ENCODE results near the gene MRAP2. TPM values are rescaled to one million over a fixed set of nuclear protein-coding genes. Genes with fewer than 3 reads are reported as not detected.

The MRAP2 gene
- total RNA-seq, 1 experiment from 2014 or later, result 2.5 TPM

DNA sequence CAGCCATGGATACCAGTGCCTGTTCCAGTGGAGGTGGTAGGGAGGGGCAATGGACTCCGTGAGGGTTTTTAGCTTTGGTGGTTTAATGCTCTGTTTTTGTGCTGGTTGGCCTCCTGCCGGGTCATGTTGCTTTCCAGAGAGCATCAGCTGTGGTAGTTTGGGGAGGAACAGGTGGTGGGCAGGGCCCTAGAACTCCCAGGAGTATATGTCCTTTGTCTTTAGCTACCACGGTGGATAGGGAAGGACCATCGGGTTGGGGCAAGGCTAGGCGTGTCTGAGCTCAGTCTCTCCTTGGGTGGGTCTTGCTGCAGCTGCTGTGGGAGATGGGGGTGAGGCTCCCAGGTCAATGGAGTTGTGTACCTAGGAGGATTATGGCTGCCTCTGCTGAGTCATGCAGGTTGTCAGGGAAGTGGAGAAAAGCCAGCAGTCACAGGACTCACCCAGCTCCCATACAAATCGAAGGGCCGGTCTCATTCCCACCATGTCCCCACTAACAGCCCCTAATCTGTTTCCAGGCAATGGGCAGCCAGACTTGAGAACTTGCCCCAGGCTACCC lies 38.9 kb downstream of the MRAP2 start:
- H3K27ac ChIP-seq (ENCODE audit: low read length), result no peak overlapping the region
- no peak for ATAC-seq
- H3K9me3 ChIP-seq (ENCODE audit: control insufficient read depth, insufficient read depth, low read depth, low read length), result no peaks in the 10 kb centered on the region
- no peak for DNase-seq (ENCODE audit: low read depth, low spot score)
- no peaks in the 10 kb centered on the region for H3K4me1 ChIP-seq (ENCODE audit: control insufficient read depth, insufficient read depth, low read length)
- BruUV-seq (replicated peaks), result no TSS peak
- ChIA-PET CTCF (no interaction called here), POLR2A (no interaction called here)
- in situ Hi-C loops (cut with HindIII; ENCODE audit: low pct_unique_long_range_greater_than_20kb, low sequenced_read_pairs) (no loop called here), intact Hi-C loops (cut with micrococcal nuclease; ENCODE audit: unreplicated experiment) (no loop called here)
- H3K4me3 ChIP-seq (ENCODE audit: low read depth in 2 of 2, low read length in 2 of 2), result no peak overlapping the region
- no peaks in the 10 kb centered on the region for H3K27me3 ChIP-seq (ENCODE audit: control insufficient read depth, insufficient read depth, low read length)
- H3K36me3 ChIP-seq (ENCODE audit: control insufficient read depth, insufficient read depth, low read length), result no peaks in the 10 kb centered on the region
- TF ChIP-seq, protein P1, sequence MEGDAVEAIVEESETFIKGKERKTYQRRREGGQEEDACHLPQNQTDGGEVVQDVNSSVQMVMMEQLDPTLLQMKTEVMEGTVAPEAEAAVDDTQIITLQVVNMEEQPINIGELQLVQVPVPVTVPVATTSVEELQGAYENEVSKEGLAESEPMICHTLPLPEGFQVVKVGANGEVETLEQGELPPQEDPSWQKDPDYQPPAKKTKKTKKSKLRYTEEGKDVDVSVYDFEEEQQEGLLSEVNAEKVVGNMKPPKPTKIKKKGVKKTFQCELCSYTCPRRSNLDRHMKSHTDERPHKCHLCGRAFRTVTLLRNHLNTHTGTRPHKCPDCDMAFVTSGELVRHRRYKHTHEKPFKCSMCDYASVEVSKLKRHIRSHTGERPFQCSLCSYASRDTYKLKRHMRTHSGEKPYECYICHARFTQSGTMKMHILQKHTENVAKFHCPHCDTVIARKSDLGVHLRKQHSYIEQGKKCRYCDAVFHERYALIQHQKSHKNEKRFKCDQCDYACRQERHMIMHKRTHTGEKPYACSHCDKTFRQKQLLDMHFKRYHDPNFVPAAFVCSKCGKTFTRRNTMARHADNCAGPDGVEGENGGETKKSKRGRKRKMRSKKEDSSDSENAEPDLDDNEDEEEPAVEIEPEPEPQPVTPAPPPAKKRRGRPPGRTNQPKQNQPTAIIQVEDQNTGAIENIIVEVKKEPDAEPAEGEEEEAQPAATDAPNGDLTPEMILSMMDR (IDR thresholded peaks at IDR 0.05), result no peak
- TF ChIP-seq POLR2AphosphoS5 (IDR thresholded peaks at IDR 0.05; ENCODE audit: low read depth, low read length) (no peak), SIN3A (IDR thresholded peaks at IDR 0.05; ENCODE audit: borderline replicate concordance, insufficient read depth, low read depth, low read length) (no peak), TCF7L2 (IDR thresholded peaks at IDR 0.05; ENCODE audit: low read depth, low read length) (no peak)
- TF ChIP-seq, protein P2, sequence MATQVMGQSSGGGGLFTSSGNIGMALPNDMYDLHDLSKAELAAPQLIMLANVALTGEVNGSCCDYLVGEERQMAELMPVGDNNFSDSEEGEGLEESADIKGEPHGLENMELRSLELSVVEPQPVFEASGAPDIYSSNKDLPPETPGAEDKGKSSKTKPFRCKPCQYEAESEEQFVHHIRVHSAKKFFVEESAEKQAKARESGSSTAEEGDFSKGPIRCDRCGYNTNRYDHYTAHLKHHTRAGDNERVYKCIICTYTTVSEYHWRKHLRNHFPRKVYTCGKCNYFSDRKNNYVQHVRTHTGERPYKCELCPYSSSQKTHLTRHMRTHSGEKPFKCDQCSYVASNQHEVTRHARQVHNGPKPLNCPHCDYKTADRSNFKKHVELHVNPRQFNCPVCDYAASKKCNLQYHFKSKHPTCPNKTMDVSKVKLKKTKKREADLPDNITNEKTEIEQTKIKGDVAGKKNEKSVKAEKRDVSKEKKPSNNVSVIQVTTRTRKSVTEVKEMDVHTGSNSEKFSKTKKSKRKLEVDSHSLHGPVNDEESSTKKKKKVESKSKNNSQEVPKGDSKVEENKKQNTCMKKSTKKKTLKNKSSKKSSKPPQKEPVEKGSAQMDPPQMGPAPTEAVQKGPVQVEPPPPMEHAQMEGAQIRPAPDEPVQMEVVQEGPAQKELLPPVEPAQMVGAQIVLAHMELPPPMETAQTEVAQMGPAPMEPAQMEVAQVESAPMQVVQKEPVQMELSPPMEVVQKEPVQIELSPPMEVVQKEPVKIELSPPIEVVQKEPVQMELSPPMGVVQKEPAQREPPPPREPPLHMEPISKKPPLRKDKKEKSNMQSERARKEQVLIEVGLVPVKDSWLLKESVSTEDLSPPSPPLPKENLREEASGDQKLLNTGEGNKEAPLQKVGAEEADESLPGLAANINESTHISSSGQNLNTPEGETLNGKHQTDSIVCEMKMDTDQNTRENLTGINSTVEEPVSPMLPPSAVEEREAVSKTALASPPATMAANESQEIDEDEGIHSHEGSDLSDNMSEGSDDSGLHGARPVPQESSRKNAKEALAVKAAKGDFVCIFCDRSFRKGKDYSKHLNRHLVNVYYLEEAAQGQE (IDR thresholded peaks at IDR 0.05; ENCODE audit: insufficient read depth in 1 of 2, low read depth in 2 of 2, low read length in 1 of 2), result no peak

GRCh38 chr6:84074988-84075781 lies 41.6 kb downstream of the MRAP2 start:
- ATAC-seq, result no peak
- Histone ChIP-seq H3K27me3 (ENCODE audit: control insufficient read depth, insufficient read depth, low read length) (no peaks in the 10 kb centered on the region), H3K27ac (ENCODE audit: low read length) (no peak overlapping the region), H3K4me1 (ENCODE audit: control insufficient read depth, insufficient read depth, low read length) (no peaks in the 10 kb centered on the region), H3K4me3 (ENCODE audit: low read depth in 2 of 2, low read length in 2 of 2) (no peak overlapping the region), H3K9me3 (ENCODE audit: control insufficient read depth, insufficient read depth, low read depth, low read length) (no peaks in the 10 kb centered on the region), H3K36me3 (ENCODE audit: control insufficient read depth, insufficient read depth, low read length) (no peaks in the 10 kb centered on the region)
- TF ChIP-seq, protein P2 (IDR thresholded peaks at IDR 0.05; ENCODE audit: insufficient read depth in 1 of 2, low read depth in 2 of 2, low read length in 1 of 2), result no peak
- no peak for TF ChIP-seq SIN3A (IDR thresholded peaks at IDR 0.05; ENCODE audit: borderline replicate concordance, insufficient read depth, low read depth, low read length)
- TF ChIP-seq POLR2AphosphoS5 (IDR thresholded peaks at IDR 0.05; ENCODE audit: low read depth, low read length), result no peak
- no peak for TF ChIP-seq TCF7L2 (IDR thresholded peaks at IDR 0.05; ENCODE audit: low read depth, low read length)
- no peak for DNase-seq (ENCODE audit: low read depth, low spot score)
- in situ Hi-C loops (cut with HindIII; ENCODE audit: low pct_unique_long_range_greater_than_20kb, low sequenced_read_pairs), result no loop called here
- intact Hi-C loops (cut with micrococcal nuclease; ENCODE audit: unreplicated experiment), result no loop called here
- ChIA-PET CTCF (no interaction called here), POLR2A (no interaction called here)
- no TSS peak for BruUV-seq (replicated peaks)
